HEK293 (cell line): ENCODE measurements around the gene GREM2.
A peak's percentile ranks its signal among the peaks of the same experiment; 100 is the strongest.

Experiments
- CTCF ChIP-seq: fragments of 450-650 bp; formaldehyde crosslinking; IDR thresholded peaks from 2 replicates; pipeline ENCODE4 v1.5.1; 2016; ENCODE audit warnings: missing biosample characterization, missing genetic modification characterization
- ELK4 ChIP-seq: IDR thresholded peaks from 2 replicates; pipeline ENCODE4 v1.6.1; 2011; ENCODE audit warnings: mild to moderate bottlenecking, low read depth, low read length, borderline replicate concordance
- GLI4 ChIP-seq: fragments of 450-650 bp; formaldehyde crosslinking; IDR thresholded peaks from 2 replicates; pipeline ENCODE4 v1.5.1; 2016; ENCODE audit warnings: missing biosample characterization, missing genetic modification characterization
- GLIS2 ChIP-seq: fragments of 450-650 bp; formaldehyde crosslinking; IDR thresholded peaks from 2 replicates; pipeline ENCODE4 v1.5.1; 2016; ENCODE audit warnings: missing biosample characterization, missing genetic modification characterization
- HOXA7 ChIP-seq: sonication (generic); formaldehyde crosslinking; IDR thresholded peaks from 2 replicates; pipeline ENCODE4 v1.8.1; 2022; ENCODE audit warnings: missing genetic modification reagents, borderline replicate concordance
- IKZF3 ChIP-seq: fragments of 450-650 bp; IDR thresholded peaks from 2 replicates; pipeline ENCODE4 v1.5.0; 2018; ENCODE audit warnings: missing biosample characterization, mild to moderate bottlenecking, missing genetic modification characterization, moderate library complexity
- KLF17 ChIP-seq: fragments of 450-650 bp; formaldehyde crosslinking; IDR thresholded peaks from 2 replicates; pipeline ENCODE4 v1.5.1; 2016; ENCODE audit warnings: missing biosample characterization, missing genetic modification characterization
- KLF8 ChIP-seq: fragments of 450-650 bp; formaldehyde crosslinking; IDR thresholded peaks from 2 replicates; pipeline ENCODE4 v1.5.1; 2016; ENCODE audit warnings: missing biosample characterization, missing genetic modification characterization
- SCRT2 ChIP-seq: fragments of 450-650 bp; formaldehyde crosslinking; IDR thresholded peaks from 2 replicates; pipeline ENCODE4 v1.5.1; 2016; ENCODE audit warnings: missing biosample characterization, missing genetic modification characterization
- TSHZ1 ChIP-seq: fragments of 450-650 bp; formaldehyde crosslinking; IDR thresholded peaks from 2 replicates; pipeline ENCODE4 v1.5.1; 2016; ENCODE audit warnings: missing biosample characterization, missing genetic modification characterization, borderline replicate concordance
- ZBTB7A ChIP-seq: fragments of 450-650 bp; formaldehyde crosslinking; IDR thresholded peaks from 2 replicates; pipeline ENCODE4 v1.5.1; 2016; ENCODE audit warnings: low read depth, missing biosample characterization, missing genetic modification characterization
- ZFHX2 ChIP-seq: fragments of 450-650 bp; formaldehyde crosslinking; conservative IDR thresholded peaks from 2 replicates; pipeline ENCODE4 v1.5.1; 2016; ENCODE audit warnings: missing biosample characterization, missing genetic modification characterization
- ZNF132 ChIP-seq: fragments of 450-650 bp; formaldehyde crosslinking; IDR thresholded peaks from 2 replicates; pipeline ENCODE4 v1.5.1; 2017; ENCODE audit warnings: missing biosample characterization, missing genetic modification characterization, borderline replicate concordance
- ZNF174 ChIP-seq: fragments of 450-650 bp; formaldehyde crosslinking; IDR thresholded peaks from 2 replicates; pipeline ENCODE4 v1.5.0; 2017; ENCODE audit warnings: missing biosample characterization, mild to moderate bottlenecking, missing genetic modification characterization
- ZNF211 ChIP-seq: fragments of 450-650 bp; formaldehyde crosslinking; IDR thresholded peaks from 2 replicates; pipeline ENCODE4 v1.5.1; 2016; ENCODE audit warnings: low read depth, missing biosample characterization, missing genetic modification characterization
- ZNF24 ChIP-seq: fragments of 450-650 bp; formaldehyde crosslinking; IDR thresholded peaks from 2 replicates; pipeline ENCODE4 v1.5.1; 2016; ENCODE audit warnings: missing biosample characterization, missing genetic modification characterization
- ZNF274 ChIP-seq, 2 experiments: fragments of 200-500 bp in 1 of 2; fragments of 450-650 bp in 1 of 2; sonication (Bioruptor generic) in 1 of 2; formaldehyde crosslinking in 1 of 2; IDR thresholded peaks; 2 replicates each; pipeline versions ENCODE4 v1.5.1 to v1.6.1; 2014 to 2016; ENCODE audit warnings: borderline replicate concordance in 1 of 2, inconsistent platforms in 1 of 2, low read length in 1 of 2, missing biosample characterization in 1 of 2, missing genetic modification characterization in 1 of 2
- ZNF488 ChIP-seq: fragments of 450-650 bp; formaldehyde crosslinking; IDR thresholded peaks from 2 replicates; pipeline ENCODE4 v1.5.1; 2016; ENCODE audit warnings: missing biosample characterization, missing genetic modification characterization
- ZNF513 ChIP-seq: fragments of 450-650 bp; IDR thresholded peaks from 2 replicates; pipeline ENCODE4 v1.5.1; 2018; ENCODE audit warnings: missing biosample characterization, missing genetic modification characterization
- ZNF521 ChIP-seq: fragments of 450-650 bp; formaldehyde crosslinking; IDR thresholded peaks from 2 replicates; pipeline ENCODE4 v1.5.1; 2017; ENCODE audit warnings: missing biosample characterization, mild to moderate bottlenecking, missing genetic modification characterization
- ZNF529 ChIP-seq: fragments of 450-650 bp; formaldehyde crosslinking; IDR thresholded peaks from 2 replicates; pipeline ENCODE4 v1.5.1; 2017; ENCODE audit warnings: missing genetic modification characterization, missing biosample characterization; ENCODE audit not compliant: insufficient replicate concordance
- ZNF548 ChIP-seq: fragments of 450-650 bp; formaldehyde crosslinking; IDR thresholded peaks from 2 replicates; pipeline ENCODE4 v1.5.1; 2016; ENCODE audit warnings: missing biosample characterization, missing genetic modification characterization
- ZNF585B ChIP-seq: fragments of 450-650 bp; formaldehyde crosslinking; IDR thresholded peaks from 2 replicates; pipeline ENCODE4 v1.5.1; 2016; ENCODE audit warnings: missing biosample characterization, missing genetic modification characterization
- ZNF623 ChIP-seq: fragments of 450-650 bp; formaldehyde crosslinking; IDR thresholded peaks from 2 replicates; pipeline ENCODE4 v1.5.1; 2016; ENCODE audit warnings: missing biosample characterization, missing genetic modification characterization
- ZNF624 ChIP-seq: fragments of 450-650 bp; formaldehyde crosslinking; IDR thresholded peaks from 2 replicates; pipeline ENCODE4 v1.5.1; 2017; ENCODE audit warnings: missing biosample characterization, missing genetic modification characterization
- ZNF658 ChIP-seq: fragments of 450-650 bp; formaldehyde crosslinking; IDR thresholded peaks from 2 replicates; pipeline ENCODE4; 2016; ENCODE audit warnings: missing biosample characterization, missing genetic modification characterization
- ZNF692 ChIP-seq: fragments of 450-650 bp; formaldehyde crosslinking; IDR thresholded peaks from 2 replicates; pipeline ENCODE4 v1.5.1; 2016; ENCODE audit warnings: missing biosample characterization, missing genetic modification characterization

GREM2 gene

GRCh38 chr1:240611619-240612480 is at the start of gene GREM2 (continued):
- TF ChIP-seq CTCF (no peak; the same call in 1 of the 2 replicates), ZNF488 (tag by site-specific recombination) (no peak), HOXA7 (CRISPR knock-in tag) (no peak), GLIS2 (tag by site-specific recombination) (peak; percentile 57), ZNF548 (no peak), ZNF211 (tag by site-specific recombination) (no peak), ZNF692 (tag by site-specific recombination) (peak; percentile 51; the same call in 1 of the 2 replicates), ZNF585B (tag by site-specific recombination) (no peak), ZNF521 (no peak), KLF8 (tag by site-specific recombination) (peak; percentile 45), ZNF529 (tag by site-specific recombination) (no peak), ZNF174 (tag by site-specific recombination) (no peak), ZNF513 (no peak), ZNF658 (tag by site-specific recombination) (no peak), SCRT2 (tag by site-specific recombination) (no peak), ZFHX2 (tag by site-specific recombination) (peak; percentile 69), GLI4 (no peak), TSHZ1 (tag by site-specific recombination) (no peak), ZNF623 (tag by site-specific recombination) (no peak), ZNF274 (IDR thresholded peaks at IDR 0.05; ENCODE audit: low read length) (no peak), ZNF274 (tag by site-specific recombination; IDR thresholded peaks at IDR 0.05; ENCODE audit: borderline replicate concordance) (no peak), ZBTB7A (tag by site-specific recombination) (no peak), ELK4 (no peak), KLF17 (tag by site-specific recombination) (0 out of 2 replicates have a peak, but pooled peaks have one; percentile 31), ZNF132 (no peak), ZNF624 (no peak), IKZF3 (tag by site-specific recombination) (peak; percentile 58; the same call in 1 of the 2 replicates), ZNF24 (no peak)
